ENCODE data around the gene FOXC2.

DNA sequence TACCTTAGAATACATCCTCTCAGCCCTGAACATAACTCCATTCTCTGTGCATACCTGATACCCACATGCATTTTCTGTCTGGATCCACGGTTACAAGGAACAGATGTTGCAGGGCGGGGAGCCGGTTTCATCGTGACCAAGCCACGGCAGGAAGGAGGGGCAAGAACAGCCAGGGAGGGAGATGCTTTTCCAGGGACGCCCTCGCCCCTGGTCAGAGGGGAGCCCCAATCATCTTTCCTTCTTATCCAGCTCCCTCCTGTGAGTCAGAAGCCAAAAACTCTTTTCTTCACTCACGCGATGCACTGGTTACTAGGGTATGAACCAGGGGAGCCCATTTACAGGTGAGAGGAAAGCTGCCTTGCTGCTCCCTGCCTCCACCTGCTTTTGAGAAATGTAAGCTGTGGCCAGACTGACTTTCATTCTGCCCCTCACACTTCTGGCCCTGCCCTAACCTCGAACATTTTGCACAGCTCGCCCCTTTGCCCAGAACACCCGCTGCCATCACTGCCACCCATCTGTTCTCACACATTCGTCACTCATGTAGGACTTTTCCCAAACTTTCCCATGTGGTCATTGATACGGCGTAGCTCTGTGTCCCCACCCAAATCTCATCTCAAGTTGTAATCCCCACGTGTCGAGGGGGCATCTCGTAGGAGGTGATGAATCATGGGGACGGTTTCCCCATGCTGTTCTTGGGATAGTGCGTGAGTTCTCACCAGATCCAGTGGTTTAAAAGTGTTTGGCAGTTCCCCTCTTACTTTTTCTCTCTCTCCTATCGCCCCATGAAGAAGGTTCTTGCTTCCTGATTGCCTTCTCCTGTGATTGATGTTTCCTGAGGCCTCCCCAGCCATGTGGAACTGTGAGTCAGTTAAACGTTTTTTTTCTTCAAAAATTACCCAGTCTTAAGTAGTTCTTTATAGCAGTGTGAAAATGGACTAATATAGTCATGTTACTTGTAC is 32.3 kb downstream of the FOXC2 start:
- TF ChIP-seq, protein P1, sequence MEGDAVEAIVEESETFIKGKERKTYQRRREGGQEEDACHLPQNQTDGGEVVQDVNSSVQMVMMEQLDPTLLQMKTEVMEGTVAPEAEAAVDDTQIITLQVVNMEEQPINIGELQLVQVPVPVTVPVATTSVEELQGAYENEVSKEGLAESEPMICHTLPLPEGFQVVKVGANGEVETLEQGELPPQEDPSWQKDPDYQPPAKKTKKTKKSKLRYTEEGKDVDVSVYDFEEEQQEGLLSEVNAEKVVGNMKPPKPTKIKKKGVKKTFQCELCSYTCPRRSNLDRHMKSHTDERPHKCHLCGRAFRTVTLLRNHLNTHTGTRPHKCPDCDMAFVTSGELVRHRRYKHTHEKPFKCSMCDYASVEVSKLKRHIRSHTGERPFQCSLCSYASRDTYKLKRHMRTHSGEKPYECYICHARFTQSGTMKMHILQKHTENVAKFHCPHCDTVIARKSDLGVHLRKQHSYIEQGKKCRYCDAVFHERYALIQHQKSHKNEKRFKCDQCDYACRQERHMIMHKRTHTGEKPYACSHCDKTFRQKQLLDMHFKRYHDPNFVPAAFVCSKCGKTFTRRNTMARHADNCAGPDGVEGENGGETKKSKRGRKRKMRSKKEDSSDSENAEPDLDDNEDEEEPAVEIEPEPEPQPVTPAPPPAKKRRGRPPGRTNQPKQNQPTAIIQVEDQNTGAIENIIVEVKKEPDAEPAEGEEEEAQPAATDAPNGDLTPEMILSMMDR (IDR thresholded peaks at IDR 0.05), result no peak
- no peak for TF ChIP-seq POLR2A (IDR thresholded peaks at IDR 0.05)
